Astrocyte (in vitro differentiated cells and primary cell): ENCODE measurements around the gene DNAH11. TPM values are rescaled to one million over a fixed set of nuclear protein-coding genes. Genes with fewer than 3 reads are reported as not detected.

Experiments
- DNase-seq: peaks from one replicate; pipeline ENCODE4 v3.0.0-alpha.2; 2010; ENCODE audit warnings: low read depth
- FAIRE-seq: peaks from 2 replicates; lab custom pipeline; 2011; peaks lifted over from hg19 to GRCh38; lab: Jason Lieb, UNC
- H2AFZ ChIP-seq: 2 replicates; pipeline ENCODE4 v1.6.0; 2012; ENCODE audit warnings: low read depth, low read length, inconsistent platforms
- H3K27ac ChIP-seq: 2 replicates; pipeline ENCODE4 v1.5.1; 2011; ENCODE audit warnings: low read depth, low read length, inconsistent platforms
- H3K27me3 ChIP-seq: 2 replicates; pipeline ENCODE4 v1.6.0; 2011; ENCODE audit warnings: low read length, inconsistent platforms; ENCODE audit not compliant: insufficient read depth
- H3K36me3 ChIP-seq: 2 replicates; pipeline ENCODE4 v1.5.1; 2011; ENCODE audit warnings: low read length, inconsistent platforms; ENCODE audit not compliant: insufficient read depth
- H3K4me1 ChIP-seq: 2 replicates; pipeline ENCODE4 v1.5.1; 2011; ENCODE audit warnings: low read length, inconsistent platforms; ENCODE audit not compliant: insufficient read depth
- H3K4me2 ChIP-seq: 2 replicates; pipeline ENCODE4 v1.6.0; 2012; ENCODE audit warnings: low read length, inconsistent platforms
- H3K4me3 ChIP-seq: 2 replicates; pipeline ENCODE4 v1.5.1; 2011; ENCODE audit warnings: low read depth, mild to moderate bottlenecking, low read length, inconsistent platforms; ENCODE audit not compliant: insufficient read depth
- H3K79me2 ChIP-seq: 2 replicates; pipeline ENCODE4 v1.6.0; 2012; ENCODE audit warnings: mild to moderate bottlenecking, low read length, inconsistent platforms; ENCODE audit not compliant: insufficient read depth
- H3K9ac ChIP-seq: 2 replicates; pipeline ENCODE4 v1.6.0; 2012; ENCODE audit warnings: mild to moderate bottlenecking, low read length, inconsistent platforms
- H3K9me3 ChIP-seq: 2 replicates; pipeline ENCODE4 v1.5.1; 2012; ENCODE audit warnings: low read depth, mild to moderate bottlenecking, low read length, inconsistent platforms; ENCODE audit not compliant: insufficient read depth
- H4K20me1 ChIP-seq: 2 replicates; pipeline ENCODE4 v1.6.0; 2012; ENCODE audit warnings: low read length, inconsistent platforms; ENCODE audit not compliant: insufficient read depth
- H3K27ac Mint-ChIP-seq: one replicate; pipeline ENCODE4 v1.8.0; 2021; ENCODE audit warnings: mild to moderate bottlenecking, mixed read lengths; ENCODE audit not compliant: unreplicated experiment
- H3K27me3 Mint-ChIP-seq: one replicate; pipeline ENCODE4 v1.8.0; 2021; ENCODE audit warnings: low read depth, mixed read lengths; ENCODE audit not compliant: unreplicated experiment
- H3K36me3 Mint-ChIP-seq: one replicate; pipeline ENCODE4 v1.8.0; 2021; ENCODE audit warnings: low read depth, mixed read lengths; ENCODE audit not compliant: unreplicated experiment
- H3K4me1 Mint-ChIP-seq: one replicate; pipeline ENCODE4 v1.8.0; 2021; ENCODE audit warnings: low read depth, mixed read lengths; ENCODE audit not compliant: unreplicated experiment
- H3K4me3 Mint-ChIP-seq: one replicate; pipeline ENCODE4 v1.8.0; 2021; ENCODE audit warnings: mild to moderate bottlenecking, moderate library complexity, mixed read lengths; ENCODE audit not compliant: unreplicated experiment
- H3K9me3 Mint-ChIP-seq: one replicate; pipeline ENCODE4 v1.8.0; 2021; ENCODE audit warnings: mild to moderate bottlenecking, mixed read lengths; ENCODE audit not compliant: unreplicated experiment
- CTCF ChIP-seq: IDR thresholded peaks from 2 replicates; pipeline ENCODE4 v1.5.1; 2011; ENCODE audit warnings: low read depth, mild to moderate bottlenecking, inconsistent platforms, low read length, moderate library complexity; ENCODE audit not compliant: insufficient read depth
- EZH2 ChIP-seq: IDR thresholded peaks from 2 replicates; pipeline ENCODE4 v1.6.1; 2012; ENCODE audit warnings: mild to moderate bottlenecking, low read length, inconsistent platforms; ENCODE audit not compliant: insufficient read depth
- total RNA-seq: library from RNA; stranded (reverse); gene quantifications from 2 replicates; pipeline ENCODE4 v1.2.1, GENCODE V29; 2021

The DNAH11 gene
- total RNA-seq, 1 donor from 2014 or later = 0.43 TPM

- Histone ChIP-seq H3K27me3 (no peaks in the 10 kb centered on the region), H3K4me3 (no peak overlapping the region), H3K36me3 (no peaks in the 10 kb centered on the region), H3K4me1 (peaks cover 13% of the 10 kb centered on the region), H3K9ac (no peak overlapping the region), H3K79me2 (no peaks in the 10 kb centered on the region), H4K20me1 (no peaks in the 10 kb centered on the region), H2AFZ (no peak overlapping the region), H3K27ac (no peak overlapping the region), H3K4me2 (no peak overlapping the region), H3K9me3 (no peaks in the 10 kb centered on the region)
- H3K4me3 Mint-ChIP-seq = no peak overlapping the region
- no peaks in the 10 kb centered on the region for H3K36me3 Mint-ChIP-seq
- no peak overlapping the region for H3K27ac Mint-ChIP-seq
- TF ChIP-seq CTCF = no peak
- TF ChIP-seq EZH2 = no peak
- FAIRE-seq (no peak), DNase-seq (no peak)
- peaks cover 11% of the 10 kb centered on the region for H3K4me1 Mint-ChIP-seq
- H3K9me3 Mint-ChIP-seq = no peaks in the 10 kb centered on the region
- H3K27me3 Mint-ChIP-seq = no peaks in the 10 kb centered on the region
These were observed 75.9 kb downstream of the DNAH11 start for GRCh38 chr7:21618706-21619105.

- DNase-seq (no peak), FAIRE-seq (no peak)
- Mint-ChIP-seq H3K4me3 (no peak overlapping the region), H3K27ac (no peak overlapping the region), H3K4me1 (peaks cover 11% of the 10 kb centered on the region), H3K36me3 (no peaks in the 10 kb centered on the region), H3K27me3 (no peaks in the 10 kb centered on the region), H3K9me3 (no peaks in the 10 kb centered on the region)
- Histone ChIP-seq H3K4me1 (peaks cover 13% of the 10 kb centered on the region), H3K27ac (no peak overlapping the region), H2AFZ (no peak overlapping the region), H3K36me3 (no peaks in the 10 kb centered on the region), H3K79me2 (no peaks in the 10 kb centered on the region), H3K27me3 (no peaks in the 10 kb centered on the region), H4K20me1 (no peaks in the 10 kb centered on the region), H3K9ac (no peak overlapping the region), H3K9me3 (no peaks in the 10 kb centered on the region), H3K4me3 (no peak overlapping the region), H3K4me2 (no peak overlapping the region)
- no peak for TF ChIP-seq EZH2
- TF ChIP-seq CTCF = no peak
These were observed 77.2 kb downstream of the DNAH11 start for GRCh38 chr7:21620054-21620453.

- no peaks in the 10 kb centered on the region for H3K9me3 ChIP-seq
- no peaks in the 10 kb centered on the region for H3K27me3 Mint-ChIP-seq
- no peak overlapping the region for H3K27ac Mint-ChIP-seq
- no peaks in the 10 kb centered on the region for H4K20me1 ChIP-seq
- TF ChIP-seq CTCF = no peak
- no peak for TF ChIP-seq EZH2
- no peaks in the 10 kb centered on the region for H3K36me3 ChIP-seq
- H3K27ac ChIP-seq = no peak overlapping the region
- H3K9me3 Mint-ChIP-seq = no peaks in the 10 kb centered on the region
- no peaks in the 10 kb centered on the region for H3K79me2 ChIP-seq
- no peak overlapping the region for H3K4me3 Mint-ChIP-seq
- no peak overlapping the region for H2AFZ ChIP-seq
- H3K4me3 ChIP-seq = no peak overlapping the region
- DNase-seq (no peak), FAIRE-seq (no peak)
- H3K27me3 ChIP-seq = no peaks in the 10 kb centered on the region
- H3K9ac ChIP-seq = no peak overlapping the region
- H3K4me1 ChIP-seq = no peaks in the 10 kb centered on the region
- no peaks in the 10 kb centered on the region for H3K36me3 Mint-ChIP-seq
- H3K4me2 ChIP-seq = no peak overlapping the region
- no peaks in the 10 kb centered on the region for H3K4me1 Mint-ChIP-seq
These were observed 81.5 kb downstream of the DNAH11 start for GRCh38 chr7:21624320-21624719.
